ENCODE measurements around the gene GFPT1. TPM values are rescaled to one million over a fixed set of nuclear protein-coding genes. Genes with fewer than 3 reads are reported as not detected.

Gene GFPT1
- total and polyA plus RNA-seq, 12 donors, result 5.0 to 90.3 (median 60.5) TPM

DNA sequence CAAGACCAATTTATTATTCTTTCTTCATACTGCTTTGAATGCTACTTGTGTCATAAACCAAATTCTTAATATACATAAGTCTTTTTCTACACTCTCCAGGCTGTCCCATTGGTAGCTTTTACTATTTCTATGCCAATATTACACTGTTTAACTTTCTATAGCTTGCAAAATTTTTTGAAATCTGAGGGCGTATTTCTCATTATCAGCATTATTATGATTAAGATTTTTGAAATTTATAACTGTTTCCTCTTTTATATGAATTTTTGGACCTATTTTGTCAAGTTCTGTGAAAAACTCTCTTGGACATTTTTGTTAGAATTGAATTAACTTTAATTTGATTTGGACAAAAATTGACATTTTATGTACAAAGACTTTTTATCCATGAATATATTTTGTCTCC is 98.6 kb downstream of the GFPT1 start:
- no peak for TF ChIP-seq CTCF (IDR thresholded peaks at IDR 0.05)
- no peak for ATAC-seq
- Histone ChIP-seq H3K27ac (no peak overlapping the region), H3K27me3 (no peaks in the 10 kb centered on the region), H3K36me3 (no peaks in the 10 kb centered on the region), H3K4me3 (no peak overlapping the region), H3K9me3 (no peaks in the 10 kb centered on the region), H3K4me1 (peaks cover 0 to 21% (median 12%) of the 10 kb centered on the region in 9 donors)
- intact Hi-C loops (cut with DNase I), result no loop called here
- no peak for DNase-seq
- WGBS, 2 donors, result 96 to 100% methylated on average over 1 of the region's 1 CpG

GRCh38 chr2:69287544-69287943 is 99.5 kb downstream of the GFPT1 start:
- Histone ChIP-seq H3K27me3 (no peaks in the 10 kb centered on the region), H3K4me3 (no peak overlapping the region), H3K9me3 (no peaks in the 10 kb centered on the region), H3K4me1 (peaks cover 0 to 20% (median 12%) of the 10 kb centered on the region in 9 donors), H3K36me3 (no peaks in the 10 kb centered on the region), H3K27ac (no peak overlapping the region)
- intact Hi-C loops (cut with DNase I), result no loop called here
- ATAC-seq (no peak), DNase-seq (no peak)
- TF ChIP-seq CTCF (IDR thresholded peaks at IDR 0.05), result no peak
- WGBS, 2 donors, result 81 to 86% methylated on average over 5 of the region's 5 CpGs

- Histone ChIP-seq H3K36me3 (no peaks in the 10 kb centered on the region), H3K4me1 (peaks cover 0 to under 1% (median 0%) of the 10 kb centered on the region in 9 donors), H3K9me3 (no peaks in the 10 kb centered on the region), H3K4me3 (no peak overlapping the region), H3K27me3 (no peaks in the 10 kb centered on the region), H3K27ac (no peak overlapping the region)
- DNase-seq (no peak), ATAC-seq (no peak)
- no peak for TF ChIP-seq CTCF (IDR thresholded peaks at IDR 0.05)
- intact Hi-C loops (cut with DNase I), result no loop called here
- 74 to 76% methylated on average over 3 of the region's 3 CpGs for WGBS, 2 donors
Observed at GRCh38 chr2:69285379-69285894, 101.6 kb downstream of the GFPT1 start.

DNA sequence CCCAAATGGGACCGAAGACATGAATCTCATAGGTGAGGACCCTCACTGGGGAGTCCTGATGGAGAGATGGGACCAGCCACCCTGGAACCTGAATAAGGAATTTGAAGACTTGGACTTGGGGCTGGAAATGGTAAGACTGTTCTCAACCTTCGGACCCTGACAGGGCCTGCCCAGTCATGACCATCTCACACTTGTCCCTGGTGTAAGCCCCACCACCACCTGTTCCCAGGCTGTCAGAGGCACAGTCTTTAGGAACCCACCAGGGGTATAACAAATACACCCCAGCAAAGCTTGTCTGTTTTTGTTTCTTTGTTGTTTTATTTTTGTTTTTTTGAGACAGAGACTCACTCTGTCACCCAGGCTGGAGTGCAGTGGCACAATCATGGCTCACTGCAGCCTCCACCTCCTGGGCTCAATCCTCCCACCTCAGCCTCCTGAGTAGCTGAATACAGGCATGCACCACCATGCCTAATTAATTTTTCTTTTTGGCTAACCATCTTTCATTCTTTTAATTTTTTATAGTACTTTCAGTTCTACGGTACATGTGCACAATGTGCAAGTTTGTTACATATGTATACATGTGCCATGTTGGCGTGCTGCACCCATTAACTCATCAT is 106.1 kb downstream of the GFPT1 start:
- no peak for DNase-seq
- 95 to 98% methylated on average over 4 of the region's 4 CpGs for WGBS, 2 donors
- Histone ChIP-seq H3K27me3 (no peaks in the 10 kb centered on the region), H3K4me3 (no peak overlapping the region), H3K4me1 (no peaks in the 10 kb centered on the region), H3K36me3 (no peaks in the 10 kb centered on the region), H3K9me3 (no peaks in the 10 kb centered on the region), H3K27ac (no peak overlapping the region)
- intact Hi-C loops (cut with DNase I), result no loop called here
- ATAC-seq, result no peak
- no peak for TF ChIP-seq CTCF (IDR thresholded peaks at IDR 0.05)

Measured in heart right ventricle (tissue), 16 donors.